Activated naive CD8-positive, alpha-beta T cell treated with anti-CD3 and anti-CD28 coated beads, Interleukin-2, amount 10 ng/mL, durations not matched to agents 7 days and 5 days (primary cell): ENCODE data around the gene BPTF. TPM values are rescaled to one million over a fixed set of nuclear protein-coding genes. Genes with fewer than 3 reads are reported as not detected.
"Not testable (repeated sequence)": the region's sequence is repeated elsewhere in the genome, so short reads cannot be mapped to it uniquely, and the experiment has no call there.

Experiments
- ATAC-seq: fragments of 150-1000 bp; cut with Tn5 transposase; one replicate; pipeline ENCODE4 v1.10.0; 2021; ENCODE audit warnings: low read depth, moderate library complexity
- POLR2A ChIA-PET: fragments of 350-600 bp; sonication (Branson Sonifier 250); formaldehyde crosslinking; loops from one replicate; lab custom pipeline; 2021; ENCODE audit warnings: antibody characterized with exemption; lab: Charles Lee
- DNase-seq: peaks from one replicate; pipeline ENCODE4 v3.0.0; 2021
- H3K27ac Mint-ChIP-seq: one replicate; pipeline ENCODE4 v1.8.0; 2022; ENCODE audit warnings: mild to moderate bottlenecking, mixed read lengths
- H3K27me3 Mint-ChIP-seq: one replicate; pipeline ENCODE4 v1.8.0; 2022; ENCODE audit warnings: mild to moderate bottlenecking, moderate library complexity, mixed read lengths
- H3K36me3 Mint-ChIP-seq: one replicate; pipeline ENCODE4 v1.8.0; 2021; ENCODE audit warnings: mild to moderate bottlenecking, mixed read lengths
- H3K4me1 Mint-ChIP-seq: one replicate; pipeline ENCODE4 v1.8.0; 2021; ENCODE audit warnings: mixed read lengths
- H3K4me3 Mint-ChIP-seq: one replicate; pipeline ENCODE4 v1.8.0; 2022; ENCODE audit warnings: mild to moderate bottlenecking, moderate library complexity, mixed read lengths
- H3K9me3 Mint-ChIP-seq: one replicate; pipeline ENCODE4 v1.8.0; 2021; ENCODE audit warnings: mixed read lengths
- total RNA-seq, 2 experiments: library from RNA; stranded (reverse); gene quantifications; one replicate each; pipeline ENCODE4 v1.2.3, GENCODE V29; 2021

The BPTF gene
- total RNA-seq, 2 experiments from 2014 or later = 126 to 133 TPM

DNA sequence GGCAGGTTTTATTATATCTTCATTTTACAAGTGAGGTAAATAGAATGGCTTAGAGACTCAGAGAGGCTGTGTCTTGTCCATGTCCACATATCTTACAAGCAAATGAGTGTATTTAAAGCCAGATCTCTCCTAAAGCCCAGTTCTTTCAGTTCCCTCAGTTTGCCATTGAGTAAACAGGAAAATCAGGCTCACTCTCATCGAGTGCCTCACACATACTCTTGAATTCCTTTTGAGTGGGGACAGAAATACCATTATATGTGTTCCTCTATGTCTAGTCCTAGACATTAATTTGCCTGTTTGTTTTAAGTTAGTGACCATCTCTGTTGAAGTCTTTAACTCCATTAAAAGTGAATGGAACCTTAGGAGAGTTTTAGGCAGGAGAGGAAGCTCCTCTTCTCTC is 40.1 kb downstream of the BPTF start:
- Mint-ChIP-seq H3K36me3 (peaks cover 35% of the 10 kb centered on the region), H3K4me3 (no peak overlapping the region), H3K4me1 (peaks cover 45% of the 10 kb centered on the region), H3K27me3 (no peaks in the 10 kb centered on the region), H3K9me3 (no peaks in the 10 kb centered on the region), H3K27ac (no peak overlapping the region)
- POLR2A ChIA-PET = no interaction called here
- DNase-seq (no peak), ATAC-seq (no peak)

DNA sequence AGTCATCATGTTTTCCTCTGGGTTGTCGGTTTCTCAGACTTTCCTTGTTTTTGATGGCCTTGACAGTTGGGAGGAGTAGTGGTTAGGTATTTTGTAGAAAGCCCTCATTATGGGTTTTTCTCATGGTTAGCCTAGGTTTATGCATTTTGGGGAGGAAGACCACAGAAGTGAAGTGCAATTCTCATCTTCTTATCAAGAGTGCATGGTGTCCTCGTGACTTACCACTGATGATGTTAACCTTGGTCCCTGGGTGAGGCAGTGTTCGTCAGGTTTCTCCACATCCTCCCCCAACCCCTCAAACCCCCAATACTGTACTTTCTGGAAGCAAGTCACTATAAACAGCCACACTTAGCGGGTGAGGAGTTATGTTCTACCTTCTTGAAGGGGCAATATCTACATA is 42.3 kb downstream of the BPTF start:
- H3K4me3 Mint-ChIP-seq = peak overlapping the region; percentile 38
- ATAC-seq (peak; percentile 96), DNase-seq (no peak)
- H3K27ac Mint-ChIP-seq = peak overlapping the region; percentile 76
- H3K27me3 Mint-ChIP-seq = no peaks in the 10 kb centered on the region
- H3K9me3 Mint-ChIP-seq = no peaks in the 10 kb centered on the region
- H3K36me3 Mint-ChIP-seq = peaks cover 32% of the 10 kb centered on the region
- POLR2A ChIA-PET = no interaction called here
- H3K4me1 Mint-ChIP-seq = peaks cover 35% of the 10 kb centered on the region

- no peak for ATAC-seq
- peak overlapping the region; percentile 65 for H3K4me3 Mint-ChIP-seq
- H3K27me3 Mint-ChIP-seq = no peaks in the 10 kb centered on the region
- POLR2A ChIA-PET = no interaction called here
- DNase-seq = no peak
- H3K4me1 Mint-ChIP-seq = peaks cover 31% of the 10 kb centered on the region
- peak overlapping the region; percentile 38 for H3K27ac Mint-ChIP-seq
- peaks cover 30% of the 10 kb centered on the region for H3K36me3 Mint-ChIP-seq
- H3K9me3 Mint-ChIP-seq = no peaks in the 10 kb centered on the region
Measured at GRCh38 chr17:67868176-67868575, 42.9 kb downstream of the BPTF start.

- ATAC-seq (no peak), DNase-seq (no peak)
- Mint-ChIP-seq H3K27ac (no peak overlapping the region), H3K27me3 (no peaks in the 10 kb centered on the region), H3K4me3 (no peak overlapping the region), H3K4me1 (peaks cover 3% of the 10 kb centered on the region), H3K36me3 (peaks cover 32% of the 10 kb centered on the region), H3K9me3 (no peaks in the 10 kb centered on the region)
- POLR2A ChIA-PET = no interaction called here
Measured at GRCh38 chr17:67879662-67880061, 54.4 kb downstream of the BPTF start.

DNA sequence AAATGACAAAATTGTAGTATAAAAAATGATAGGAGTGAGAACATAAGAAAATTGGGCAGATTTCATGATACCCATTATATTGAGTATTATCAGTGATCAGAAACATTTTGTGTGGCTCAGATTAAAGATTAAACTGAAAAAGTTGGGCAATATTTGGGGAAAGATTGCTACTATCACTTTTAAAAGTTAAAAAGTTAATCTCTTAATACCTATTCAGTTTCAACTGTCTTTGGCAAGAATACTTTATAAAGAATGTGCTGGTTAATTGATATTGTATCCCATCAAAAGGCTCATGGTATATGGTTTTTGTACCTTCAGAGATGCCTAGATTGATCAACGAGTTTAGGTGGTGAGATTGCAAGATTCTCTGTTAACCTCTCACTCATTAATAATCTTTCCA is 55.8 kb downstream of the BPTF start:
- H3K27me3 Mint-ChIP-seq = no peaks in the 10 kb centered on the region
- POLR2A ChIA-PET = no interaction called here
- peaks cover 31% of the 10 kb centered on the region for H3K36me3 Mint-ChIP-seq
- no peak overlapping the region for H3K27ac Mint-ChIP-seq
- H3K9me3 Mint-ChIP-seq = no peaks in the 10 kb centered on the region
- DNase-seq (no peak), ATAC-seq (no peak)
- peaks cover 3% of the 10 kb centered on the region for H3K4me1 Mint-ChIP-seq
- H3K4me3 Mint-ChIP-seq = no peak overlapping the region

DNA sequence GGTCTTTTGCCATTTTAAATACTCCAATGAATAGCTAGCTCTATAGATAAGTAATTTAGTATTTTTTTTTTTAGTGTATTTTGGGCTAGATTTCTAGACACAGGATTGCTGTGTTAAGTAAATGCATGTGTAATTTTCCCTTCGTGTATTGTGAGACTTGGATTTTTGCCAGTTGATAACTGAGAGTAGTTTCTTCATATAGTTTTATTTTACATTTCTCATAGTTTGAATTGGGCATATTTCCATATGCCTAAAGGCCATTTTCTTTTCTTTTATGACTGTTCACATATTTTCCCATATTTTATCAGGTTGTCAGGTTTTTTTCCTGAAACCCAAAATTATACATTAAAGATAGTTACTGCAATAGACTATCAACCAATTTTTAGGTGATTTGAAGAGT is 59.4 kb downstream of the BPTF start:
- peaks cover 27% of the 10 kb centered on the region for H3K36me3 Mint-ChIP-seq
- H3K27ac Mint-ChIP-seq = no peak overlapping the region
- peaks cover 5% of the 10 kb centered on the region for H3K4me1 Mint-ChIP-seq
- POLR2A ChIA-PET = no interaction called here
- no peaks in the 10 kb centered on the region for H3K9me3 Mint-ChIP-seq
- ATAC-seq (no peak), DNase-seq (no peak)
- no peaks in the 10 kb centered on the region for H3K27me3 Mint-ChIP-seq
- H3K4me3 Mint-ChIP-seq = no peak overlapping the region

DNA sequence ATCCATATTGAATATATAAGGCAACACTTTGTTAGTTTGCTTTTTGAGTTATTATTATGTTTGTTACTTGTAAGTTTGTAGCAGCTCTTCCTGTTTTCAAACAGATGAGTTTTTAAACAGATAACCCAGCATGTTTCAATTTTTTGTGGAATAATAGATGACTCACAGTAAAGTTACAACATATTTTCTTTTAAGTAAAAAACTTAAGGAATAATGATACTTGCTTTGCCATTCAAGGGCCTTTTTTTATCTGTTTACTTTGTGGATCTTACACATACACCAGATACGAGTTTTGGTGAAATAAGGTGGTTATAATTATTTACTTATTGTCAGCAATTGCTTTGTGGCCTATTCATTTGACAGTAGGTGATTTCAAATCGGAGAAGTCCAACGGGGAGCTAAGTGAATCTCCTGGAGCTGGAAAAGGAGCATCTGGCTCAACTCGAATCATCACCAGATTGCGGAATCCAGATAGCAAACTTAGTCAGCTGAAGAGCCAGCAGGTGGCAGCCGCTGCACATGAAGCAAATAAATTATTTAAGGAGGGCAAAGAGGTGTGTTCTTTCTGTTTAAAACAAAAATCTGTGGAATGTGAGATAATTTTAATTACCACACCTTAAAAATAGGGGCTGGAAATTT is 66.3 kb downstream of the BPTF start:
- H3K36me3 Mint-ChIP-seq = peaks cover 27% of the 10 kb centered on the region
- no peak for ATAC-seq
- no peak for DNase-seq
- POLR2A ChIA-PET = no interaction called here
- H3K9me3 Mint-ChIP-seq = no peaks in the 10 kb centered on the region
- no peak overlapping the region for H3K27ac Mint-ChIP-seq
- no peak overlapping the region for H3K4me3 Mint-ChIP-seq
- H3K27me3 Mint-ChIP-seq = no peaks in the 10 kb centered on the region
- H3K4me1 Mint-ChIP-seq = peaks cover 5% of the 10 kb centered on the region

GRCh38 chr17:67902511-67903231 is 77.4 kb downstream of the BPTF start:
- no peak for DNase-seq
- peaks cover 1% of the 10 kb centered on the region for H3K4me1 Mint-ChIP-seq
- ATAC-seq = no peak
- H3K9me3 Mint-ChIP-seq = no peaks in the 10 kb centered on the region
- peaks cover 22% of the 10 kb centered on the region for H3K36me3 Mint-ChIP-seq
- POLR2A ChIA-PET = no interaction called here
- no peak overlapping the region for H3K27ac Mint-ChIP-seq
- no peaks in the 10 kb centered on the region for H3K27me3 Mint-ChIP-seq
- H3K4me3 Mint-ChIP-seq = no peak overlapping the region

- H3K27me3 Mint-ChIP-seq, DNase-seq, H3K4me1 Mint-ChIP-seq, H3K27ac Mint-ChIP-seq, POLR2A ChIA-PET, ATAC-seq, H3K4me3 Mint-ChIP-seq, H3K9me3 Mint-ChIP-seq: not testable (repeated sequence)
- H3K36me3 Mint-ChIP-seq = peaks cover 31% of the 10 kb centered on the region
Measured at GRCh38 chr17:67905298-67905697, 80.0 kb downstream of the BPTF start.

DNA sequence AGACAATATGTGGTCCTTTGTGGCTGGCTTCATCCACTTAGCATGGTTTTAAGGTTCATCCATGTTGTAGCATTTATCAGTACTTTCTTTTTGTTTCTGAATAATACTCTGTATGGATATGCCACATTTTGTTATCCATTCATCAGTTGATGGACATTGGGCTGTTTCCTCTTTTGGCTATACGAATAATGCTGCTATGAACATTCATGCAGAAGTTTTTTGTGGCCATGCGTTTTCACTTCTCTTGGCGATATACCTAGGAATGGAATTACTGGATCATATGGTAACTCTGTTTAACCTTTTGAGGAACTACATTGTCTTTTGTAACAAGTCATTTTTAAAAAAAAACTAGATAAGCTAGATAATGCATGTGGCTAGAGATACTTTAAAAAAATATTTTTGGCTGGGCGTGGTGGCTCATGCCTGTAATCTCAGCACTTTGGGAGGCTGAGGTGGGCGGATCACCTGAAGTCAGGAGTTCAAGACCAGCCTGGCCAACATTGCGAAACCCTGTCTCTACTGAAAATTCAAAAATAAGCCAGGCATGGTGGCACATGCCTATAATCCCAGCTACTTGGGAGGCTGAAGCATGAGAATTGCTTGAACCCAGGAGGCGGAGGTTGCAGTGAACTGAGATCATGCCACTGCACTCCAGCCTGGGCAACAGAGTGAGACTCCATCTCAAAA is 85.0 kb downstream of the BPTF start:
- H3K4me3 Mint-ChIP-seq, POLR2A ChIA-PET, H3K27ac Mint-ChIP-seq, H3K27me3 Mint-ChIP-seq, H3K9me3 Mint-ChIP-seq, DNase-seq, ATAC-seq: not testable (repeated sequence)
- peaks cover 48% of the 10 kb centered on the region for H3K36me3 Mint-ChIP-seq
- H3K4me1 Mint-ChIP-seq = peaks cover 11% of the 10 kb centered on the region

DNA sequence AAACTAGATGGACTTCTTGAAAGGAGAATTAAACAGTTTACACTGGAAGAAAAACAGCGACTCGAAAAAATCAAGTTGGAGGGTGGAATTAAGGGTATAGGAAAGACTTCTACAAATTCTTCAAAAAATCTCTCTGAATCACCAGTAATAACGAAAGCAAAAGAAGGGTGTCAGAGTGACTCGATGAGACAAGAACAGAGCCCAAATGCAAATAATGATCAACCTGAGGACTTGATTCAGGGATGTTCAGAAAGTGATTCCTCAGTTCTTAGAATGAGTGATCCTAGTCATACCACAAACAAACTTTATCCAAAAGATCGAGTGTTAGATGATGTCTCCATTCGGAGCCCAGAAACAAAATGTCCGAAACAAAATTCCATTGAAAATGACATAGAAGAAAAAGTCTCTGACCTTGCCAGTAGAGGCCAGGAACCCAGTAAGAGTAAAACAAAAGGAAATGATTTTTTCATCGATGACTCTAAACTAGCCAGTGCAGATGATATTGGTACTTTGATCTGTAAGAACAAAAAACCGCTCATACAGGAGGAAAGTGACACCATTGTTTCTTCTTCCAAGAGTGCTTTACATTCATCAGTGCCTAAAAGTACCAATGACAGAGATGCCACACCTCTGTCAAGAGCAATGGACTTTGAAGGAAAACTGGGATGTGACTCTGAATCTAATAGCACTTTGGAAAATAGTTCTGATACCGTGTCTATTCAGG is 85.9 kb downstream of the BPTF start:
- Mint-ChIP-seq H3K4me1 (peaks cover 15% of the 10 kb centered on the region), H3K27me3 (no peaks in the 10 kb centered on the region), H3K36me3 (peaks cover 48% of the 10 kb centered on the region), H3K27ac (no peak overlapping the region), H3K4me3 (no peak overlapping the region), H3K9me3 (no peaks in the 10 kb centered on the region)
- ATAC-seq = no peak
- DNase-seq = no peak
- POLR2A ChIA-PET = no interaction called here

DNA sequence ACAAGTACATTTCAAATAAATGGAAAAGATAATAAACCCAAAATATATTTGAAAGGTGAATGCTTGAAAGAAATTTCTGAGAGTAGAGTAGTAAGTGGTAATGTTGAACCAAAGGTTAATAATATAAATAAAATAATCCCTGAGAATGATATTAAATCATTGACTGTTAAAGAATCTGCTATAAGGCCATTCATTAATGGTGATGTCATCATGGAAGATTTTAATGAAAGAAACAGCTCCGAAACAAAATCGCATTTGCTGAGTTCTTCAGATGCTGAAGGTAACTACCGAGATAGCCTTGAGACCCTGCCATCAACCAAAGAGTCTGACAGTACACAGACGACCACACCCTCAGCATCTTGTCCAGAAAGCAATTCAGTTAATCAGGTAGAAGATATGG is 86.8 kb downstream of the BPTF start:
- no peak overlapping the region for H3K27ac Mint-ChIP-seq
- DNase-seq (no peak), ATAC-seq (no peak)
- peaks cover 44% of the 10 kb centered on the region for H3K36me3 Mint-ChIP-seq
- H3K27me3 Mint-ChIP-seq = no peaks in the 10 kb centered on the region
- POLR2A ChIA-PET = no interaction called here
- H3K4me1 Mint-ChIP-seq = peaks cover 15% of the 10 kb centered on the region
- no peak overlapping the region for H3K4me3 Mint-ChIP-seq
- no peaks in the 10 kb centered on the region for H3K9me3 Mint-ChIP-seq

DNA sequence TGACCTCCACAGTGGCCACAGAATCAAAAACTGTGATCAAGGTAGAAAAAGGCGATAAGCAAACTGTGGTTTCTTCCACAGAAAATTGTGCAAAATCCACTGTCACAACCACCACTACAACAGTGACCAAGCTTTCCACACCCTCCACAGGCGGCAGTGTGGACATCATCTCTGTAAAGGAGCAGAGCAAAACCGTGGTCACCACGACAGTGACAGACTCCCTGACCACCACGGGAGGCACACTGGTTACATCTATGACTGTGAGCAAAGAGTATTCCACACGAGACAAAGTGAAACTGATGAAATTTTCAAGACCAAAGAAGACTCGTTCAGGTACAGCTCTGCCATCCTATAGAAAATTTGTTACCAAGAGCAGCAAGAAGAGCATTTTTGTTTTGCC is 87.4 kb downstream of the BPTF start:
- ATAC-seq = no peak
- Mint-ChIP-seq H3K27me3 (no peaks in the 10 kb centered on the region), H3K9me3 (no peaks in the 10 kb centered on the region), H3K4me1 (peaks cover 15% of the 10 kb centered on the region), H3K4me3 (no peak overlapping the region), H3K36me3 (peaks cover 42% of the 10 kb centered on the region), H3K27ac (no peak overlapping the region)
- POLR2A ChIA-PET = no interaction called here
- DNase-seq = no peak
